Smooth muscle cell (in vitro differentiated cells): Measurements from ENCODE around the gene ARFRP1. TPM values are rescaled to one million over a fixed set of nuclear protein-coding genes. Genes with fewer than 3 reads are reported as not detected.

ENCODE experiments used
- DNase-seq: peaks from one replicate; lab custom pipeline; 2025; ENCODE audit not compliant: unreplicated experiment; lab: John Stamatoyannopoulos, UW
- H2AFZ ChIP-seq: fragments of 200-600 bp; sonication (generic); 2 replicates; pipeline ENCODE4 v1.6.0; 2016; ENCODE audit warnings: antibody characterized with exemption, low read depth, mild to moderate bottlenecking
- H3F3A ChIP-seq: fragments of 200-600 bp; sonication (generic); 2 replicates; pipeline ENCODE4 v1.6.0; 2017; ENCODE audit warnings: antibody characterized with exemption, low read depth
- H3K27ac ChIP-seq: fragments of 200-600 bp; sonication (generic); 2 replicates; pipeline ENCODE4 v1.5.1; 2016; ENCODE audit warnings: low read depth, mild to moderate bottlenecking
- H3K27me3 ChIP-seq: fragments of 200-600 bp; sonication (generic); 2 replicates; pipeline ENCODE4 v1.6.1; 2016; ENCODE audit warnings: low read depth, mild to moderate bottlenecking
- H3K36me3 ChIP-seq: fragments of 200-600 bp; sonication (generic); 2 replicates; pipeline ENCODE4 v1.5.1; 2016; ENCODE audit warnings: low read depth
- H3K4me1 ChIP-seq: fragments of 200-600 bp; sonication (generic); 2 replicates; pipeline ENCODE4 v1.5.1; 2016; ENCODE audit warnings: low read depth
- H3K4me2 ChIP-seq: fragments of 200-600 bp; sonication (generic); 2 replicates; pipeline ENCODE4 v1.6.0; 2016; ENCODE audit warnings: mild to moderate bottlenecking
- H3K4me3 ChIP-seq: fragments of 200-600 bp; sonication (generic); 2 replicates; pipeline ENCODE4 v1.5.1; 2016; ENCODE audit warnings: mild to moderate bottlenecking
- H3K79me2 ChIP-seq: fragments of 200-600 bp; sonication (generic); 2 replicates; pipeline ENCODE4 v1.6.0; 2016; ENCODE audit warnings: low read depth, mild to moderate bottlenecking
- H3K9ac ChIP-seq: fragments of 200-600 bp; sonication (generic); 2 replicates; pipeline ENCODE4 v1.6.0; 2016; ENCODE audit warnings: low read depth
- H3K9me3 ChIP-seq: fragments of 200-600 bp; sonication (generic); replicated peaks from 2 replicates; pipeline ENCODE4 v1.5.1; 2016; ENCODE audit warnings: low read depth
- H4K20me1 ChIP-seq: fragments of 200-600 bp; sonication (generic); 2 replicates; pipeline ENCODE4 v1.6.0; 2016; ENCODE audit warnings: low read depth
- WGBS: methylation state at CpG from one replicate; pipeline ENCODE4 v1.1.7; 2016; ENCODE audit warnings: low lambda C conversion rate; 5-methylcytosine and 5-hydroxymethylcytosine counted together
- polyA plus RNA-seq: library from polyadenylated mRNA; unstranded; fragments of >200 nt; fragmentation: Nextera tagmentation; extraction: Ambion mirVana; gene quantifications from 2 replicates; pipeline ENCODE4 v1.2.1, GENCODE V29; 2016
- total RNA-seq: library from RNA; depleted of rRNA; stranded (reverse); fragments of >200 nt; gene quantifications from 2 replicates; pipeline ENCODE4 v1.2.3, GENCODE V29; 2014
- TF ChIP-seq, protein P1 (sequence below): fragments of 200-600 bp; sonication (generic); IDR thresholded peaks from 2 replicates; pipeline ENCODE4 v1.5.1; 2017; ENCODE audit warnings: borderline replicate concordance, mild to moderate bottlenecking, antibody characterized with exemption; ENCODE audit not compliant: insufficient read depth, poor library complexity, severe bottlenecking

The ARFRP1 gene, protein sequence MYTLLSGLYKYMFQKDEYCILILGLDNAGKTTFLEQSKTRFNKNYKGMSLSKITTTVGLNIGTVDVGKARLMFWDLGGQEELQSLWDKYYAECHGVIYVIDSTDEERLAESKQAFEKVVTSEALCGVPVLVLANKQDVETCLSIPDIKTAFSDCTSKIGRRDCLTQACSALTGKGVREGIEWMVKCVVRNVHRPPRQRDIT
- total RNA-seq, result 11.8 and 27.4 TPM in 2 replicates
- polyA plus RNA-seq, result 42.3 and 51.9 TPM in 2 replicates

DNA sequence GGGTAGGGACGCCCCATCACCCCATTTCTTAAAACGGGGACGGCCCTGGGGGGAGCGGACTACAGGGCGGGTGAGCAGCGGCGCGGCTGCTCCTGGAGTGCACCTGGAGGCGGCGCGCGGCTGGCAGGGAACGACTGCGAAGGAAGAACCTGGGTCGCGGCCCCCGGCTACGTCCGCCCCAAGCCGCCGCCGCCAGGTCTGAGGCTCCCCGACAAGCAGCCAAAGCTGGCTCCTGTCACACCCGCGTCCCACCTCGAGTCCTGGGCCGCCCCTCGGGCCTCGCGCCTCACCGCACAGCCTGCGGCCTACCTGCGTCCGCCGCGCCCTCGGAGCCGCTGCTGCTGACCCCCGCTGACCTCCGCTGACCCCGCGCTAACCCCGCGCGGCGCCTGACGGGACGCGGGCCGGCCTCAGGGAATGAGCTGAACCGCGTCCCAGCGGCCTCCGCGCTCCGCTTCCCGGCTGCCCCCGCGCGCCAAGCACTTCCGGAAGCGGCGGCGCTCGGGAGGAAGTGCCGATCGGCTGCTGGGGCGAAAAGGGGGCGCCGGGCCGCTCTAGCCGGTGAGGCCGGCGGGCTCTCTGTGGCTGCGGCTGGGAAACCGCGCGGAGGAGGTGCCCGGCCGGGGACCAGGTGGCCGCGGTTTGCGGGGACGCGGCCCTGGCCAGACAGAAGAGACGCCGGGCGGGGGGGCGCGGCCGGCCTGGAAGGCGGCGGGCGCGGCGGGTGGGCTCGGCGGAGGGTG is at the start of gene ARFRP1, which contains the start of gene ZGPAT:
Gene ARFRP1, minus strand, starts transcription at position 419 of the 743 bp plus-strand sequence. CDS start 885 bp downstream, outside the sequence.
Gene ZGPAT, plus strand, starts transcription at position 482 of the 743 bp plus-strand sequence. CDS start 542 bp downstream, outside the sequence.
- H3K36me3 ChIP-seq, result peaks cover 13% of the 10 kb centered on the region

DNA sequence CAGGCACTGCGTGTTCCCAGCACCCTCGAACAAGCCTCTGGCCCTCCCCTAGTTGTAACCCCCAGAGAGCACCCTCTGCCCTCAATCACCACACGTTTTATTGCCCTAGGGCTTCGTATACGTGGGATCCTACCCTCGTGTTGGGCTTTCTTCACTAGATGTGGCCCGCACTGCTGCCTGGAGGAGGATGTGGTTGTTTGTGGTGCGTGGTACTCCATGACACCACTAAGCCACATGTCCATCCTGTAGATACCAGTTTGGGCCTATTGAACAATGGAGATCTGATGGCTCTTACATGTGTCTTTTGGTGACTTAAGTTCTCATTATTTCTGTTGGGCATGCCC is 48.8 kb upstream of the ARFRP1 start:
- H3K4me2 ChIP-seq, result no peak overlapping the region
- no peaks in the 10 kb centered on the region for H3F3A ChIP-seq
- 84% methylated on average over 8 of the region's 8 CpGs for WGBS
- H3K36me3 ChIP-seq, result no peaks in the 10 kb centered on the region
- no peaks in the 10 kb centered on the region for H3K9me3 ChIP-seq
- H3K79me2 ChIP-seq, result no peaks in the 10 kb centered on the region
- TF ChIP-seq, protein P1, sequence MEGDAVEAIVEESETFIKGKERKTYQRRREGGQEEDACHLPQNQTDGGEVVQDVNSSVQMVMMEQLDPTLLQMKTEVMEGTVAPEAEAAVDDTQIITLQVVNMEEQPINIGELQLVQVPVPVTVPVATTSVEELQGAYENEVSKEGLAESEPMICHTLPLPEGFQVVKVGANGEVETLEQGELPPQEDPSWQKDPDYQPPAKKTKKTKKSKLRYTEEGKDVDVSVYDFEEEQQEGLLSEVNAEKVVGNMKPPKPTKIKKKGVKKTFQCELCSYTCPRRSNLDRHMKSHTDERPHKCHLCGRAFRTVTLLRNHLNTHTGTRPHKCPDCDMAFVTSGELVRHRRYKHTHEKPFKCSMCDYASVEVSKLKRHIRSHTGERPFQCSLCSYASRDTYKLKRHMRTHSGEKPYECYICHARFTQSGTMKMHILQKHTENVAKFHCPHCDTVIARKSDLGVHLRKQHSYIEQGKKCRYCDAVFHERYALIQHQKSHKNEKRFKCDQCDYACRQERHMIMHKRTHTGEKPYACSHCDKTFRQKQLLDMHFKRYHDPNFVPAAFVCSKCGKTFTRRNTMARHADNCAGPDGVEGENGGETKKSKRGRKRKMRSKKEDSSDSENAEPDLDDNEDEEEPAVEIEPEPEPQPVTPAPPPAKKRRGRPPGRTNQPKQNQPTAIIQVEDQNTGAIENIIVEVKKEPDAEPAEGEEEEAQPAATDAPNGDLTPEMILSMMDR, result no peak
- H2AFZ ChIP-seq, result no peak overlapping the region
- H3K4me1 ChIP-seq, result no peaks in the 10 kb centered on the region
- DNase-seq, result no peak
- H3K4me3 ChIP-seq, result no peak overlapping the region
- H3K9ac ChIP-seq, result no peak overlapping the region
- no peak overlapping the region for H3K27ac ChIP-seq
- no peaks in the 10 kb centered on the region for H3K27me3 ChIP-seq
- H4K20me1 ChIP-seq, result no peaks in the 10 kb centered on the region

More for the DNA sequence above, at the start of gene ARFRP1, which contains the start of gene ZGPAT:
- peak within 1 kb of the TSS; percentile 50 for H3K27ac ChIP-seq
- WGBS, result under 1% methylated on average over 67 of the region's 98 CpGs
- H2AFZ ChIP-seq, result peak within 1 kb of the TSS; percentile 74
- peak within 1 kb of the TSS; percentile 89 for H3K4me3 ChIP-seq
- peak within 1 kb of the TSS; percentile 99 for H3K4me2 ChIP-seq
- H3F3A ChIP-seq, result no peaks in the 10 kb centered on the region
- H3K79me2 ChIP-seq, result peaks cover 65% of the 10 kb centered on the region
- peaks cover 14% of the 10 kb centered on the region for H3K4me1 ChIP-seq
- H3K27me3 ChIP-seq, result no peaks in the 10 kb centered on the region
- TF ChIP-seq, protein P1, result no peak
- peaks cover 9% of the 10 kb centered on the region for H3K9me3 ChIP-seq
- peak within 1 kb of the TSS; percentile 79 for H3K9ac ChIP-seq
- peak; percentile 32 for DNase-seq
- H4K20me1 ChIP-seq, result peaks cover 11% of the 10 kb centered on the region

DNA sequence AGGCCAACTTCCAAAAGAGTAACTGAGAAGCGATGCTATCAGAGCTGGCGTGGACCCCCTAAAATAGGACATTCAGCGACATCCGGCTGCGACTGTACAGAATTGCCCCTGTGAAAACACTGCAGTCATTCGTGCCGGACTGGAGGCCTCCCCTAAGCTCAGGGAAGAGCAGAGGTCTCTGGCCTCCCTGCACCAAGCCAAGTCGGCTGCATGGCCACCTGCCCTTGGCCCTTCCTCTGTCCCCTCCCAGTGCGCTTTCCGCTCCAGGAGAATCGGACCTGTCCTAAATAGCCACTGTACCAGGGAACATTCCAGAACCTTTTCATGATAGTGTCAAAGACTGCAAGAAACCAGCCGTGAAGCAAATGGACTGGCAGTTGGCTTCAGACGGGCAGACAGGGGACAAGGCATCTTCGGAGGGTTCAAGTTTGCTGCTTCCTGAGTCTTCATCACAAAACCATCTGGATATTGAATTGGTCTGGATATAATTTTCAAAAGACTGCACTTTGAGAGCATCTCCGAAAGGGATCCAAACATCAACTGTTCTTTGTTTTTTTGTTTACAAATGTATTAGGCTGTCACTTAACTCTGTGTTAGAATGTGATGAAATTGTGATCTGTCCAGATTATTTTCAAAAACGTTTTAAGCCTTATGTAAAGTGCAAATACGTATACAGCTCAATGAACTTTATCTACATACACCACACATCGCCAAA is 48.3 kb upstream of the ARFRP1 start:
- Histone ChIP-seq H3K9ac (no peak overlapping the region), H3K79me2 (no peaks in the 10 kb centered on the region), H3K27me3 (no peaks in the 10 kb centered on the region), H3K27ac (no peak overlapping the region), H2AFZ (no peak overlapping the region), H3K36me3 (no peaks in the 10 kb centered on the region), H4K20me1 (no peaks in the 10 kb centered on the region), H3K4me2 (no peak overlapping the region), H3K4me1 (no peaks in the 10 kb centered on the region), H3F3A (no peaks in the 10 kb centered on the region), H3K4me3 (no peak overlapping the region), H3K9me3 (no peaks in the 10 kb centered on the region)
- no peak for DNase-seq
- WGBS, result 90% methylated on average over 18 of the region's 18 CpGs
- TF ChIP-seq, protein P1, result no peak
